ENCODE results near the gene MTRF1L. TPM values are rescaled to one million over a fixed set of nuclear protein-coding genes. Genes with fewer than 3 reads are reported as not detected.

The MTRF1L gene
- total RNA-seq, 1 experiment from 2014 or later, result 16.6 TPM

DNA sequence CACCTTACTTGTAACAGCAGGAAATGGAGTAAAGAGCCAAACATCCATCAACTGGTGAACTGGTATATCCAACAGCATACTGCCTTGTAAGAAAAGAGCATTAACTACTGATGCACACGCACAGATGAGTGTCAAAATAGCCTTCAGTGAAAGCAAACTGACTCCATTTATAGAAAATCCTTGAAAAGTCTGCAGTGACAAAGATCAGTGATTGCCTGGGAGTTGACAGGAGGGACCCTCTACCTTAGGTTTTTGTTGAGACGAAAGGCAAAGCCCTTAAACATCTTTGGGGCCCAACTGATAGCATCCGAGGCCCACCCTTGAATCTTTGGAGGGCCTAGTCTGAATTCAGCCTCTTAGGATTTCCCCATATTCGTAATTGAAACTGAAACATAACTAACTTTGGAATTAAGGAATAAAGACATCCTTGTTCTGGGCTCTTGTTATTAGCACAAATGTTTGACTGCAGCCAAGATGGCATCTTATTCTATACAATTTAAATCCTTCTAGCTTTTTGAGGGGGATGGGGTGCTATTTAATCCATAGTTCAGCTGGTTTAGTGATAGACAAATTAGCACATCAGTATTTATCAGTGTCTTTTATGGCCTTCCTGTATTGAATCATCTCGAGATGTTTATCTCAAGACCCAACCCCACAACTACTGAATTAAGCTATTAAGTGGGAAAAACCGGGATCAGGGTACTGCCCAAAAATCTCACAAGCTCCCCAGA lies 32.7 kb downstream of the MTRF1L start (continued):
- TF ChIP-seq, protein P1, sequence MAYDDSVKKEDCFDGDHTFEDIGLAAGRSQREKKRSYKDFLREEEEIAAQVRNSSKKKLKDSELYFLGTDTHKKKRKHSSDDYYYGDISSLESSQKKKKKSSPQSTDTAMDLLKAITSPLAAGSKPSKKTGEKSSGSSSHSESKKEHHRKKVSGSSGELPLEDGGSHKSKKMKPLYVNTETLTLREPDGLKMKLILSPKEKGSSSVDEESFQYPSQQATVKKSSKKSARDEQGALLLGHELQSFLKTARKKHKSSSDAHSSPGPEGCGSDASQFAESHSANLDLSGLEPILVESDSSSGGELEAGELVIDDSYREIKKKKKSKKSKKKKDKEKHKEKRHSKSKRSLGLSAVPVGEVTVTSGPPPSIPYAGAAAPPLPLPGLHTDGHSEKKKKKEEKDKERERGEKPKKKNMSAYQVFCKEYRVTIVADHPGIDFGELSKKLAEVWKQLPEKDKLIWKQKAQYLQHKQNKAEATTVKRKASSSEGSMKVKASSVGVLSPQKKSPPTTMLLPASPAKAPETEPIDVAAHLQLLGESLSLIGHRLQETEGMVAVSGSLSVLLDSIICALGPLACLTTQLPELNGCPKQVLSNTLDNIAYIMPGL (CRISPR knock-in tag; IDR thresholded peaks at IDR 0.05), result no peak
- TF ChIP-seq CBFB (CRISPR knock-in tag; IDR thresholded peaks at IDR 0.05; ENCODE audit: low read depth), result no peak
- no peak for TF ChIP-seq ATF1 (CRISPR knock-in tag; IDR thresholded peaks at IDR 0.05)
- 0 out of 2 replicates have a peak, but pooled peaks have one; percentile 17 for TF ChIP-seq ZNF416 (CRISPR knock-in tag; IDR thresholded peaks at IDR 0.05)
- TF ChIP-seq GTF2I (CRISPR knock-in tag; conservative IDR thresholded peaks at IDR 0.05), result no peak
- TF ChIP-seq NFE2L1 (CRISPR knock-in tag; IDR thresholded peaks at IDR 0.05), result no peak
- TF ChIP-seq ZNF219 (CRISPR knock-in tag; IDR thresholded peaks at IDR 0.05; ENCODE audit: borderline replicate concordance), result no peak
- TF ChIP-seq PRRX2 (CRISPR knock-in tag; IDR thresholded peaks at IDR 0.05), result peak; percentile 54; the same call in 1 of the 2 replicates
- TF ChIP-seq FOXK1 (CRISPR knock-in tag; IDR thresholded peaks at IDR 0.05), result no peak
- no peak for TF ChIP-seq SMAD4 (CRISPR knock-in tag; IDR thresholded peaks at IDR 0.05)
- no peak for TF ChIP-seq ELF4 (CRISPR knock-in tag; IDR thresholded peaks at IDR 0.05; ENCODE audit: low read depth)
- no peak for TF ChIP-seq GABPB1 (CRISPR knock-in tag; IDR thresholded peaks at IDR 0.05)
- TF ChIP-seq, protein P2, sequence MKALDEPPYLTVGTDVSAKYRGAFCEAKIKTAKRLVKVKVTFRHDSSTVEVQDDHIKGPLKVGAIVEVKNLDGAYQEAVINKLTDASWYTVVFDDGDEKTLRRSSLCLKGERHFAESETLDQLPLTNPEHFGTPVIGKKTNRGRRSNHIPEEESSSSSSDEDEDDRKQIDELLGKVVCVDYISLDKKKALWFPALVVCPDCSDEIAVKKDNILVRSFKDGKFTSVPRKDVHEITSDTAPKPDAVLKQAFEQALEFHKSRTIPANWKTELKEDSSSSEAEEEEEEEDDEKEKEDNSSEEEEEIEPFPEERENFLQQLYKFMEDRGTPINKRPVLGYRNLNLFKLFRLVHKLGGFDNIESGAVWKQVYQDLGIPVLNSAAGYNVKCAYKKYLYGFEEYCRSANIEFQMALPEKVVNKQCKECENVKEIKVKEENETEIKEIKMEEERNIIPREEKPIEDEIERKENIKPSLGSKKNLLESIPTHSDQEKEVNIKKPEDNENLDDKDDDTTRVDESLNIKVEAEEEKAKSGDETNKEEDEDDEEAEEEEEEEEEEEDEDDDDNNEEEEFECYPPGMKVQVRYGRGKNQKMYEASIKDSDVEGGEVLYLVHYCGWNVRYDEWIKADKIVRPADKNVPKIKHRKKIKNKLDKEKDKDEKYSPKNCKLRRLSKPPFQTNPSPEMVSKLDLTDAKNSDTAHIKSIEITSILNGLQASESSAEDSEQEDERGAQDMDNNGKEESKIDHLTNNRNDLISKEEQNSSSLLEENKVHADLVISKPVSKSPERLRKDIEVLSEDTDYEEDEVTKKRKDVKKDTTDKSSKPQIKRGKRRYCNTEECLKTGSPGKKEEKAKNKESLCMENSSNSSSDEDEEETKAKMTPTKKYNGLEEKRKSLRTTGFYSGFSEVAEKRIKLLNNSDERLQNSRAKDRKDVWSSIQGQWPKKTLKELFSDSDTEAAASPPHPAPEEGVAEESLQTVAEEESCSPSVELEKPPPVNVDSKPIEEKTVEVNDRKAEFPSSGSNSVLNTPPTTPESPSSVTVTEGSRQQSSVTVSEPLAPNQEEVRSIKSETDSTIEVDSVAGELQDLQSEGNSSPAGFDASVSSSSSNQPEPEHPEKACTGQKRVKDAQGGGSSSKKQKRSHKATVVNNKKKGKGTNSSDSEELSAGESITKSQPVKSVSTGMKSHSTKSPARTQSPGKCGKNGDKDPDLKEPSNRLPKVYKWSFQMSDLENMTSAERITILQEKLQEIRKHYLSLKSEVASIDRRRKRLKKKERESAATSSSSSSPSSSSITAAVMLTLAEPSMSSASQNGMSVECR (CRISPR knock-in tag; IDR thresholded peaks at IDR 0.05; ENCODE audit: borderline replicate concordance), result no peak
- TF ChIP-seq MYBL2 (CRISPR knock-in tag; IDR thresholded peaks at IDR 0.05), result no peak
- no peak for TF ChIP-seq ZNF121 (CRISPR knock-in tag; IDR thresholded peaks at IDR 0.05)
- TF ChIP-seq, protein P3, sequence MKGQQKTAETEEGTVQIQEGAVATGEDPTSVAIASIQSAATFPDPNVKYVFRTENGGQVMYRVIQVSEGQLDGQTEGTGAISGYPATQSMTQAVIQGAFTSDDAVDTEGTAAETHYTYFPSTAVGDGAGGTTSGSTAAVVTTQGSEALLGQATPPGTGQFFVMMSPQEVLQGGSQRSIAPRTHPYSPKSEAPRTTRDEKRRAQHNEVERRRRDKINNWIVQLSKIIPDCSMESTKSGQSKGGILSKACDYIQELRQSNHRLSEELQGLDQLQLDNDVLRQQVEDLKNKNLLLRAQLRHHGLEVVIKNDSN (CRISPR knock-in tag; IDR thresholded peaks at IDR 0.05), result no peak
- TF ChIP-seq ZNF423 (CRISPR knock-in tag; IDR thresholded peaks at IDR 0.05), result no peak
- TF ChIP-seq ZNF263 (CRISPR knock-in tag; IDR thresholded peaks at IDR 0.05; ENCODE audit: low read depth), result no peak
- no peak for TF ChIP-seq SOX15 (CRISPR knock-in tag; IDR thresholded peaks at IDR 0.05)
- no peak for TF ChIP-seq CREM (CRISPR knock-in tag; IDR thresholded peaks at IDR 0.05)
- TF ChIP-seq, protein P4, sequence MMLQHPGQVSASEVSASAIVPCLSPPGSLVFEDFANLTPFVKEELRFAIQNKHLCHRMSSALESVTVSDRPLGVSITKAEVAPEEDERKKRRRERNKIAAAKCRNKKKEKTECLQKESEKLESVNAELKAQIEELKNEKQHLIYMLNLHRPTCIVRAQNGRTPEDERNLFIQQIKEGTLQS (CRISPR knock-in tag; conservative IDR thresholded peaks at IDR 0.05), result no peak
- TF ChIP-seq HMGA2 (CRISPR knock-in tag; IDR thresholded peaks at IDR 0.05), result no peak
- TF ChIP-seq KAT7 (CRISPR knock-in tag; IDR thresholded peaks at IDR 0.05; ENCODE audit: borderline replicate concordance), result no peak
- no peak for TF ChIP-seq TEAD4 (CRISPR knock-in tag; IDR thresholded peaks at IDR 0.05)
- no peak for TF ChIP-seq ZNF396 (CRISPR knock-in tag; IDR thresholded peaks at IDR 0.05; ENCODE audit: borderline replicate concordance)
- TF ChIP-seq EMX1 (CRISPR knock-in tag; IDR thresholded peaks at IDR 0.05), result peak; percentile 48; the same call in 1 of the 2 replicates
- TF ChIP-seq JUN (CRISPR knock-in tag; IDR thresholded peaks at IDR 0.05), result no peak
- TF ChIP-seq, protein P5, sequence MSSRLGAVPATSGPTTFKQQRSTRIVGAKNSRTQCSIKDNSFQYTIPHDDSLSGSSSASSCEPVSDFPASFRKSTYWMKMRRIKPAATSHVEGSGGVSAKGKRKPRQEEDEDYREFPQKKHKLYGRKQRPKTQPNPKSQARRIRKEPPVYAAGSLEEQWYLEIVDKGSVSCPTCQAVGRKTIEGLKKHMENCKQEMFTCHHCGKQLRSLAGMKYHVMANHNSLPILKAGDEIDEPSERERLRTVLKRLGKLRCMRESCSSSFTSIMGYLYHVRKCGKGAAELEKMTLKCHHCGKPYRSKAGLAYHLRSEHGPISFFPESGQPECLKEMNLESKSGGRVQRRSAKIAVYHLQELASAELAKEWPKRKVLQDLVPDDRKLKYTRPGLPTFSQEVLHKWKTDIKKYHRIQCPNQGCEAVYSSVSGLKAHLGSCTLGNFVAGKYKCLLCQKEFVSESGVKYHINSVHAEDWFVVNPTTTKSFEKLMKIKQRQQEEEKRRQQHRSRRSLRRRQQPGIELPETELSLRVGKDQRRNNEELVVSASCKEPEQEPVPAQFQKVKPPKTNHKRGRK (CRISPR knock-in tag; IDR thresholded peaks at IDR 0.05; ENCODE audit: borderline replicate concordance), result no peak
- TF ChIP-seq, protein P6, sequence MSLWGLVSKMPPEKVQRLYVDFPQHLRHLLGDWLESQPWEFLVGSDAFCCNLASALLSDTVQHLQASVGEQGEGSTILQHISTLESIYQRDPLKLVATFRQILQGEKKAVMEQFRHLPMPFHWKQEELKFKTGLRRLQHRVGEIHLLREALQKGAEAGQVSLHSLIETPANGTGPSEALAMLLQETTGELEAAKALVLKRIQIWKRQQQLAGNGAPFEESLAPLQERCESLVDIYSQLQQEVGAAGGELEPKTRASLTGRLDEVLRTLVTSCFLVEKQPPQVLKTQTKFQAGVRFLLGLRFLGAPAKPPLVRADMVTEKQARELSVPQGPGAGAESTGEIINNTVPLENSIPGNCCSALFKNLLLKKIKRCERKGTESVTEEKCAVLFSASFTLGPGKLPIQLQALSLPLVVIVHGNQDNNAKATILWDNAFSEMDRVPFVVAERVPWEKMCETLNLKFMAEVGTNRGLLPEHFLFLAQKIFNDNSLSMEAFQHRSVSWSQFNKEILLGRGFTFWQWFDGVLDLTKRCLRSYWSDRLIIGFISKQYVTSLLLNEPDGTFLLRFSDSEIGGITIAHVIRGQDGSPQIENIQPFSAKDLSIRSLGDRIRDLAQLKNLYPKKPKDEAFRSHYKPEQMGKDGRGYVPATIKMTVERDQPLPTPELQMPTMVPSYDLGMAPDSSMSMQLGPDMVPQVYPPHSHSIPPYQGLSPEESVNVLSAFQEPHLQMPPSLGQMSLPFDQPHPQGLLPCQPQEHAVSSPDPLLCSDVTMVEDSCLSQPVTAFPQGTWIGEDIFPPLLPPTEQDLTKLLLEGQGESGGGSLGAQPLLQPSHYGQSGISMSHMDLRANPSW (CRISPR knock-in tag; conservative IDR thresholded peaks at IDR 0.05; ENCODE audit: low read depth), result no peak
- no peak for TF ChIP-seq ZNF138 (CRISPR knock-in tag; conservative IDR thresholded peaks at IDR 0.05)
- no peak for TF ChIP-seq MXD4 (CRISPR knock-in tag; IDR thresholded peaks at IDR 0.05; ENCODE audit: borderline replicate concordance)
